ENCODE data around the gene EPN1.

Gene EPN1

GRCh38 chr19:55694656-55695491 lies 19.8 kb downstream of the EPN1 start:
- Histone ChIP-seq H3K4me3 (ENCODE audit: low read length) (no peak overlapping the region), H3K27me3 (ENCODE audit: control insufficient read depth, insufficient read depth, low read length) (no peaks in the 10 kb centered on the region), H3K4me1 (ENCODE audit: control insufficient read depth, insufficient read depth, low read length) (peaks cover 2% of the 10 kb centered on the region), H3K36me3 (ENCODE audit: control insufficient read depth, insufficient read depth, low read length) (peaks cover 55% of the 10 kb centered on the region), H3K9ac (ENCODE audit: low read length) (no peak overlapping the region), H3K9me3 (ENCODE audit: control insufficient read depth, low read length) (no peaks in the 10 kb centered on the region)

GRCh38 chr19:55695511-55696290 lies 20.7 kb downstream of the EPN1 start:
- Histone ChIP-seq H3K4me1 (ENCODE audit: control insufficient read depth, insufficient read depth, low read length) (no peaks in the 10 kb centered on the region), H3K36me3 (ENCODE audit: control insufficient read depth, insufficient read depth, low read length) (peaks cover 50% of the 10 kb centered on the region), H3K9ac (ENCODE audit: low read length) (no peak overlapping the region), H3K9me3 (ENCODE audit: control insufficient read depth, low read length) (no peaks in the 10 kb centered on the region), H3K27me3 (ENCODE audit: control insufficient read depth, insufficient read depth, low read length) (no peaks in the 10 kb centered on the region), H3K4me3 (ENCODE audit: low read length) (no peak overlapping the region)

GRCh38 chr19:55696301-55697068 lies 21.5 kb downstream of the EPN1 start:
- H3K36me3 ChIP-seq (ENCODE audit: control insufficient read depth, insufficient read depth, low read length): peaks cover 49% of the 10 kb centered on the region
- H3K9ac ChIP-seq (ENCODE audit: low read length): no peak overlapping the region

GRCh38 chr19:55697069-55697440 lies 22.0 kb downstream of the EPN1 start:
- H3K36me3 ChIP-seq (ENCODE audit: control insufficient read depth, insufficient read depth, low read length): peaks cover 44% of the 10 kb centered on the region
- H3K9ac ChIP-seq (ENCODE audit: low read length): no peak overlapping the region

More at GRCh38 chr19:55696301-55697068, 21.5 kb downstream of the EPN1 start:
- Histone ChIP-seq H3K27me3 (ENCODE audit: control insufficient read depth, insufficient read depth, low read length) (no peaks in the 10 kb centered on the region), H3K9me3 (ENCODE audit: control insufficient read depth, low read length) (no peaks in the 10 kb centered on the region), H3K4me3 (ENCODE audit: low read length) (no peak overlapping the region), H3K4me1 (ENCODE audit: control insufficient read depth, insufficient read depth, low read length) (peaks cover 1% of the 10 kb centered on the region)

GRCh38 chr19:55697698-55698097 lies 22.7 kb downstream of the EPN1 start:
- no peak overlapping the region for H3K4me3 ChIP-seq (ENCODE audit: low read length)
- no peaks in the 10 kb centered on the region for H3K27me3 ChIP-seq (ENCODE audit: control insufficient read depth, insufficient read depth, low read length)
- no peak overlapping the region for H3K9ac ChIP-seq (ENCODE audit: low read length)
- H3K36me3 ChIP-seq (ENCODE audit: control insufficient read depth, insufficient read depth, low read length): peaks cover 40% of the 10 kb centered on the region
- no peaks in the 10 kb centered on the region for H3K9me3 ChIP-seq (ENCODE audit: control insufficient read depth, low read length)
- H3K4me1 ChIP-seq (ENCODE audit: control insufficient read depth, insufficient read depth, low read length): peaks cover 13% of the 10 kb centered on the region

More at GRCh38 chr19:55697069-55697440, 22.0 kb downstream of the EPN1 start:
- Histone ChIP-seq H3K4me3 (ENCODE audit: low read length) (no peak overlapping the region), H3K9me3 (ENCODE audit: control insufficient read depth, low read length) (no peaks in the 10 kb centered on the region), H3K27me3 (ENCODE audit: control insufficient read depth, insufficient read depth, low read length) (no peaks in the 10 kb centered on the region), H3K4me1 (ENCODE audit: control insufficient read depth, insufficient read depth, low read length) (peaks cover 7% of the 10 kb centered on the region)

GRCh38 chr19:55698256-55698655 lies 23.2 kb downstream of the EPN1 start:
- Histone ChIP-seq H3K4me1 (ENCODE audit: control insufficient read depth, insufficient read depth, low read length) (peaks cover 19% of the 10 kb centered on the region), H3K9ac (ENCODE audit: low read length) (no peak overlapping the region), H3K27me3 (ENCODE audit: control insufficient read depth, insufficient read depth, low read length) (no peaks in the 10 kb centered on the region), H3K9me3 (ENCODE audit: control insufficient read depth, low read length) (no peaks in the 10 kb centered on the region), H3K36me3 (ENCODE audit: control insufficient read depth, insufficient read depth, low read length) (peaks cover 34% of the 10 kb centered on the region), H3K4me3 (ENCODE audit: low read length) (no peak overlapping the region)

- no peak overlapping the region for H3K9ac ChIP-seq (ENCODE audit: low read length)
- no peaks in the 10 kb centered on the region for H3K27me3 ChIP-seq (ENCODE audit: control insufficient read depth, insufficient read depth, low read length)
- H3K4me3 ChIP-seq (ENCODE audit: low read length): no peak overlapping the region
- peaks cover 29% of the 10 kb centered on the region for H3K4me1 ChIP-seq (ENCODE audit: control insufficient read depth, insufficient read depth, low read length)
- H3K36me3 ChIP-seq (ENCODE audit: control insufficient read depth, insufficient read depth, low read length): peaks cover 29% of the 10 kb centered on the region
- H3K9me3 ChIP-seq (ENCODE audit: control insufficient read depth, low read length): no peaks in the 10 kb centered on the region
Observed at GRCh38 chr19:55699221-55699620, 24.2 kb downstream of the EPN1 start.

- Histone ChIP-seq H3K4me1 (ENCODE audit: control insufficient read depth, insufficient read depth, low read length) (peaks cover 30% of the 10 kb centered on the region), H3K9me3 (ENCODE audit: control insufficient read depth, low read length) (no peaks in the 10 kb centered on the region), H3K36me3 (ENCODE audit: control insufficient read depth, insufficient read depth, low read length) (peaks cover 16% of the 10 kb centered on the region), H3K27me3 (ENCODE audit: control insufficient read depth, insufficient read depth, low read length) (no peaks in the 10 kb centered on the region), H3K4me3 (ENCODE audit: low read length) (no peak overlapping the region), H3K9ac (ENCODE audit: low read length) (no peak overlapping the region)
Observed at GRCh38 chr19:55700813-55701212, 25.8 kb downstream of the EPN1 start.

GRCh38 chr19:55702131-55702627 lies 27.2 kb downstream of the EPN1 start:
- peaks cover 30% of the 10 kb centered on the region for H3K4me1 ChIP-seq (ENCODE audit: control insufficient read depth, insufficient read depth, low read length)
- no peaks in the 10 kb centered on the region for H3K9me3 ChIP-seq (ENCODE audit: control insufficient read depth, low read length)
- H3K27me3 ChIP-seq (ENCODE audit: control insufficient read depth, insufficient read depth, low read length): no peaks in the 10 kb centered on the region
- H3K36me3 ChIP-seq (ENCODE audit: control insufficient read depth, insufficient read depth, low read length): peaks cover 5% of the 10 kb centered on the region
- no peak overlapping the region for H3K4me3 ChIP-seq (ENCODE audit: low read length)
- no peak overlapping the region for H3K9ac ChIP-seq (ENCODE audit: low read length)

GRCh38 chr19:55703790-55704215 lies 28.8 kb downstream of the EPN1 start:
- peaks cover 30% of the 10 kb centered on the region for H3K4me1 ChIP-seq (ENCODE audit: control insufficient read depth, insufficient read depth, low read length)
- no peak overlapping the region for H3K4me3 ChIP-seq (ENCODE audit: low read length)
- H3K27me3 ChIP-seq (ENCODE audit: control insufficient read depth, insufficient read depth, low read length): no peaks in the 10 kb centered on the region
- no peaks in the 10 kb centered on the region for H3K9me3 ChIP-seq (ENCODE audit: control insufficient read depth, low read length)
- peaks cover 5% of the 10 kb centered on the region for H3K36me3 ChIP-seq (ENCODE audit: control insufficient read depth, insufficient read depth, low read length)
- no peak overlapping the region for H3K9ac ChIP-seq (ENCODE audit: low read length)

- Histone ChIP-seq H3K4me1 (ENCODE audit: control insufficient read depth, insufficient read depth, low read length) (peaks cover 30% of the 10 kb centered on the region), H3K4me3 (ENCODE audit: low read length) (no peak overlapping the region), H3K27me3 (ENCODE audit: control insufficient read depth, insufficient read depth, low read length) (no peaks in the 10 kb centered on the region), H3K9ac (ENCODE audit: low read length) (no peak overlapping the region), H3K9me3 (ENCODE audit: control insufficient read depth, low read length) (no peaks in the 10 kb centered on the region), H3K36me3 (ENCODE audit: control insufficient read depth, insufficient read depth, low read length) (peaks cover 5% of the 10 kb centered on the region)
Observed at GRCh38 chr19:55704494-55705245, 29.6 kb downstream of the EPN1 start.

Measured in mucosa of stomach (tissue), 1 donor.